ENCODE data around the gene ZMIZ2. TPM values are rescaled to one million over a fixed set of nuclear protein-coding genes. Genes with fewer than 3 reads are reported as not detected.

ZMIZ2 gene
- total RNA-seq, 1 donor from 2014 or later = 62.7 TPM

- H3K9me3 ChIP-seq (replicated peaks) = no peaks in the 10 kb centered on the region
- no peak for DNase-seq
- peaks cover 51% of the 10 kb centered on the region for H3K4me1 ChIP-seq
- no peaks in the 10 kb centered on the region for H3K27me3 ChIP-seq (ENCODE audit: low read depth)
- TF ChIP-seq CTCF (IDR thresholded peaks at IDR 0.05; ENCODE audit: borderline replicate concordance) = no peak
- H3K4me3 ChIP-seq = peak overlapping the region; percentile 80
- intact Hi-C loops (cut with micrococcal nuclease) = no loop called here
- H3K27ac ChIP-seq (replicated peaks) = peak overlapping the region; percentile 100
- peaks cover 25% of the 10 kb centered on the region for H3K36me3 ChIP-seq
Observed at GRCh38 chr7:44796034-44796503, 47.4 kb downstream of the ZMIZ2 start.

- Histone ChIP-seq H3K4me3 (peak within 1 kb of the TSS; percentile 80), H3K27ac (replicated peaks) (peak within 1 kb of the TSS; percentile 100), H3K4me1 (peaks cover 51% of the 10 kb centered on the region), H3K27me3 (ENCODE audit: low read depth) (no peaks in the 10 kb centered on the region), H3K9me3 (replicated peaks) (no peaks in the 10 kb centered on the region), H3K36me3 (peaks cover 30% of the 10 kb centered on the region)
- no peak for TF ChIP-seq CTCF (IDR thresholded peaks at IDR 0.05; ENCODE audit: borderline replicate concordance)
- intact Hi-C loops (cut with micrococcal nuclease) = no loop called here
- peak; percentile 99 for DNase-seq
Observed at GRCh38 chr7:44796504-44797328, 48.1 kb downstream of the ZMIZ2 start, which contains the start of gene PPIA. TSS of gene PPIA (plus strand) at chr7:44796681. CDS start at chr7:44796725, 44 bp downstream.

DNA sequence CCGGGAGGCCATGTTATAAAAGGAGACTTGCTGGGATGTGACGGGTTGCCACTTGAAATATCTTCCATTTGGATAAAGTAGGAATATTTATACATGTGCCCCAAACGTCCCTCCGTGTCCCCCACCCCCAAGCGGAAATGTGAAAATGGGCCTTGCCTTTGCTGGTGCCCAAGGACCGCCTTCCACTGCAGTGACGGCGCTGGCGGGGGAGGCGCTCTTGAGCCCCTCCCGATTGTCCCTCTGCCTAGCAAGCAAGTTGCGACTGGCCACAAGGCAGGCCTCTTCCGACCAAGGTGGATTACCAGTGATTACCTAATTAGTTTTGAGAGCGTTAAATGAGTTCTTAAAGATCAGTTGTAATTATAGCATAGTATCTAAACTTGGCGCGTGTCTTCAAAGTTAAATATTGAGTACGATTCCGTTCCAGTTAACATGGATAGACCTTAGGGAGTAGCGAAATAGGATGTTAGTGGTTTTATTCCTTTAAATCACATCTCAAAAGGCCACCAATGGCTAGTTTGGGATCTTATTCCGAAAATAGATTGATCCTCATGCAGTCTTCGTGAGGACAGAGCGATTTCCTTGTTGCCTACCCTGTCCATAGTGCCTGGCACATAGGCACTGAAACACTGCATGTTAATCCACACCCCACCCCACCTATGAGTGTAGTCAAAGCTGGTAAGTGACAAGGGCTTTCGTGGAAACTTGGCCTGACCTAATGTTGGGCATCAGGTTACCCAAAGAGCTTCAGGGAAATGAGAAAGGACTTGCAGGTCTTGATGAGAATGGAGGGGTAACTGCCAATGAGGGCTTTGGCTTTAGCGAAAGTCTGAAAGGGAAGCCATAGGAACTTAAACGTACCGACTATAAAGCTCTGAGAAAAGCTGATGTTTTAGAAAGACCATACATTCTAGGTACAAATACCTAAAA is 48.9 kb downstream of the ZMIZ2 start:
- Histone ChIP-seq H3K27me3 (ENCODE audit: low read depth) (no peaks in the 10 kb centered on the region), H3K27ac (replicated peaks) (peak overlapping the region; percentile 100), H3K4me1 (peaks cover 51% of the 10 kb centered on the region), H3K36me3 (peaks cover 39% of the 10 kb centered on the region), H3K9me3 (replicated peaks) (no peaks in the 10 kb centered on the region), H3K4me3 (peak overlapping the region; percentile 80)
- intact Hi-C loops (cut with micrococcal nuclease) = no loop called here
- peak; percentile 91 for DNase-seq
- peak; percentile 49 for TF ChIP-seq CTCF (IDR thresholded peaks at IDR 0.05; ENCODE audit: borderline replicate concordance)

DNA sequence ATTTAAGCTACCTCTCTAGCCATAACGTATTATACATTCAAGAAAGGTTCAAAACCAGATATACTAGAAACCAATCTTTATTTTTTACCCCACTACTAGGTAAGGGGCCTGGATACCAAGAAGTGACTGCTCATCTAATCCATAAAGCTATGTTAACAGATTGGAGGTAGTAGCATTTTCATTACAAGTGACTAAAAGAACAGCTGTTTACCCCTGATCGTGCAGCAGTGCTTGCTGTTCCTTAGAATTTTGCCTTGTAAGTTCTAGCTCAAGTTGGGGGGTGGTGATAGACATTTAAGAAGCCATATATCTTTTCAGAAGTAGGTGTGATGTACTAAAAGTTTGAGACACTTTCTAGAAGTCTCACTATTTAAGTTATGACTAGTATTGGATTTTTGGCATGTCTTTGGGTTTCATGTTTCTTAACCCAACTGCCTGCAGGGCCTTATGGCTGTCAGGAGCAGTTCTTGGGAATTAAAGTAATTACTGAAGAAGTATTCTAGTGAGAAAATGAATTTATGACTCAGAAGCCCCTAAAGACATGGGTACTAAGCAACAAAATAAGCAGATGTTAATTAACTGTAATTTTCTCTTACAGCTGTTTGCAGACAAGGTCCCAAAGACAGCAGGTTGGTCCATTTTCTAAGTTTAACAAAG is 50.1 kb downstream of the ZMIZ2 start:
- TF ChIP-seq CTCF (IDR thresholded peaks at IDR 0.05; ENCODE audit: borderline replicate concordance) = no peak
- no peak for DNase-seq
- peaks cover 51% of the 10 kb centered on the region for H3K4me1 ChIP-seq
- H3K36me3 ChIP-seq = peaks cover 51% of the 10 kb centered on the region
- peak overlapping the region; percentile 100 for H3K27ac ChIP-seq (replicated peaks)
- H3K9me3 ChIP-seq (replicated peaks) = no peaks in the 10 kb centered on the region
- intact Hi-C loops (cut with micrococcal nuclease) = no loop called here
- H3K27me3 ChIP-seq (ENCODE audit: low read depth) = no peaks in the 10 kb centered on the region
- peak overlapping the region; percentile 80 for H3K4me3 ChIP-seq

DNA sequence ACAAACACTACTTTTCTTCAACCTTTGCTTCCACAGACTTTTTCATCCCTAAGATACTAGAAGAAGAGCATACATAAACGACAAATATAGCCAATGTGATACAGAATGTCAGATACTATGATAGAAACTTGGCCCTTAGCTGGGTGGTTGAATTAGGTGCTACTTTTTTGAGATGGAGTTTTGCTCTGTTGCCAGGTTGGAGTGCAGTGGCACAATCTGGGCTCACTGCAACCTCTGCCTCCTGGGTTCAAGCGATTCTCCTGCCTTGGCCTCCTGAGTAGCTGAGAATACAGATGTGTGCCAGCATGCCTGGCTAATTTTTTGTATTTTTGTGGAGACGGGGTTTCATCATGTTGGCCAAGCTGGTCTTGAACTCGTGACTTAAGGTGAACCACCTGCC is 51.3 kb downstream of the ZMIZ2 start:
- Histone ChIP-seq H3K4me3 (no peak overlapping the region), H3K4me1 (peaks cover 51% of the 10 kb centered on the region), H3K9me3 (replicated peaks) (no peaks in the 10 kb centered on the region), H3K36me3 (peaks cover 62% of the 10 kb centered on the region), H3K27me3 (ENCODE audit: low read depth) (no peaks in the 10 kb centered on the region), H3K27ac (replicated peaks) (no peak overlapping the region)
- TF ChIP-seq CTCF (IDR thresholded peaks at IDR 0.05; ENCODE audit: borderline replicate concordance) = no peak
- intact Hi-C loops (cut with micrococcal nuclease) = no loop called here
- no peak for DNase-seq
